ENCODE measurements around the gene NARF.

Gene NARF

DNA sequence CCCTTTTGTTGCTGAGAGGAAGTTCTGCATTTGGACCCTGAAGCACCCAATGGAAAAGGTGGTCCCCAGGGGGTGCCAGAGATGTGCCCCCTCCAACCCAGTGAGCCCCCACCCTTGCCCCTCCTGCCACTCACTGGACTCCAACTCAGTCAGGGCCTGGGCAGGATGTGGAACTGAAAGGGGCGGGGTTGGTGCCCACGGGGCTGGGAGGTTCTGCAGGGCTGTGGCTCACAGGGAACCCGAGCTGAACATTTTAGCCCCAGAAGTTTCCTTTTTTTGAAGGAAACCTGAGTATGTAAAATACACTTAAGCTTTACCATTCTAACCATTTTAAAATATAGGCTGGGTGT, 24.4 kb upstream of the NARF start:
- no peak for DNase-seq

DNA sequence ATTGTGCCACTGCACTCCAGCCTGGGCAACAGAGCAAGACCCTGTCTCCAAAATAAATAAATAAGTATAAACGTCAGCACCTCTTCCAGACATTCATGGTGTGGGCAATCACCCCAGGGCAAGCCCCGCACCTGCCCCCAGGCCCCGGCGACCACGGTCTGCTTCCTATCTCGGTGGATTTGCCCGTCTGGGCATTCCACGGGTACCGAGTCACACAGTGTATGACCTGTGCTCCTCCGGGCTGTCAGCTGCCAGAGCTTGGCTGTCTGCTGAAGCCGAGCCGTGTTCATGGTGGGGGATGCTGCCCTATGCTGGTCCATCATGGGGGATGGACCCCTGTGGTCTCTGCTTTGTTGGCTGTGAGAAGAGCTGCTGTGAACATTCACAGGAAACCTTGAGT, 23.4 kb upstream of the NARF start:
- DNase-seq, result no peak

DNA sequence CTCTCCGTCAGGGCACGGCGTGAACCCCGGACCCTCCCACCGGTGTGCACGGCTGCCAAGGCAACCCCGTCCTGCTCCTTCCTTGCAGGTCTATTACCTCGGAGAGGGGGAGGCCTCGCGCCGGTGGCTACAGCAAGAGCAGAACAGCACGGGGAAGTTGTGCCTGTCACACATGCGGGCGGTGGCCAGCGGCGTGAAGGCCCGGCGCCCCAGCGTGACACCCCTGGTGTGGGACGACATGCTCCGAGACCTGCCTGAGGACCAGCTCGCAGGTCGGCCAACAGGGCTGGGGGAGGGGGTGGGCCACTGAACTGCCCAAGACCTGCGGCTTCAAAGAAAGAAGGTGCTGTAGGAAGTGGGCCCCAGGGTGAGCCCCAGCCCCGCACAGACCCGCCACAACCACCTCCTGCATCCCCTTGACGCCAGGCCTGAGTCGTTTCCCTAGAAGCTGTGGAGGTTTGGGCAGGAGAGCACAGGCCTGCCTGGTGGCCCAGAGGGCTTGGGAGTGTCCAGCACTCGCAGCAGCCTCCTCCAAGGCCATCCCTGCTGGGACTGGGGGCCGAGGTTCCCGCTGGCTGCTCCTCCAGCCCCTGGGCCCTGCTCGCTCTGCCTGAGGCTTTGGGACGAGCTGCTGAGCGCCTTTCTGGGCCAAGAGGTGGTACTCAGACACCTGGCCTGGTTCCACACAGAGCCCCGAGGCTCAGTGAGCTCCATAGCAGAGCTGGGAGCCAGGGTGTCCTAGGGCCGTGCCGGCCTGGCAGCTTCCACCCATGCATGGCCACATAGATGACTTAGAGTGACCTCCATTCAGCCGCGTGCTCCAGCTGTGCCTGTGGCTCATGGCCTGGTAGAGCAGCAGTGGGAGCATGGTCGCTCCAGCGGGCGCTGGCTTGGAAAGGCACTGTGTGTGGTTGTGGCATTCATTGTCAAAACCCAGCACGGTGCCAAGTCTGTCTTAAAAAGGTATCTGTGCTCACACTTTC, 22.6 kb upstream of the NARF start:
- DNase-seq, result no peak

DNA sequence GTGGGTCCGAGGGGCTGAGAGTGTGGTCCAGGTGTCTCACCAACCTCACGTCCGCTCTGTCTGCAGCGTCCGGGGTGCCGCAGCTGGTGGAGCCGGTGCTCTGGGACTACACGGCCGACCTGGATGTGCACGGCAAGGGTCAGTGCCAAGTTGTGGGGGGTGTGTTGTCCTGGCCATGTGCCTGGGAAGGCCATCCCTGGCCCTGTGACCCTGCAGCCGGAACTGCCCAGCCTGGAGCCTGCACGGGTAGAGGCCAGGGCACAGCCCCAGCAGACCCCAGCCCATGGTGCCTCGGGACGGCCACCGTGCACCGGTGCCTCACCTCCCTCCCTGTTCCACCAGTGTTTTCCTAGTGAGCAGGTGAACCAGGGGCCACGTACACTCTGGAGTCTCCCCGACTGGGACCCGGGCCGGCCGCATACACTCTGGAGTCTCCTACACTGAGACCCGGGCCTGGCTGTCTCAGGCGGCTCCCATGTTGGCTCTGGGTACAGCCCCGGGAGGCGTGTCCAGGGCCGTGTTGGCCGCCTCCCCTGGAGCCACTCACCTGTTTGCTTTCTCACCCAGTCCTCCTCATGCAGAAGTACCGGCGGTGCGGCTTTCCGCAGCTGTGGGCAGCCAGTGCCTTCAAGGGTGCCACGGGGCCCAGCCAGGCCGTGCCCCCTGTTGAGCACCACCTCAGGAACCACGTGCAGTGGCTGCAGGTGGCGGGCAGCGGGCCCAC, 21.8 kb upstream of the NARF start:
- DNase-seq, result no peak

DNA sequence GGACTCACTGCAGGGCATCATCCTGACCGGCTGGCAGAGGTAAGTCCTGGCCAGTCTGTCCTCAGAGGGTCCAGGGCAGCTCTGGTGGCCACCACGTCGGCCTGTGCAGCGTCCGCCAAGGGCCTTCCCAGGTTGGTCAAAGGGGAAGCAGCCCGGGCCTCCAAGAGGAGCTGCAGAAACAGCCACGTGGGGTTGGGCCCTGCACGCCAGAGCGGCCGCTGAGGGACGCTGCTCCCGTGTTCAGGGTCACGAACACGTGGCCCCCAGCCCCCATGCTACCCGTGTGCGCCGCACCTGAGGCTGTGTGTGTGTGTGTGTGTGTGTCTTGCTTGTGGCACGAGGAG, 21.2 kb upstream of the NARF start:
- DNase-seq, result no peak

DNA sequence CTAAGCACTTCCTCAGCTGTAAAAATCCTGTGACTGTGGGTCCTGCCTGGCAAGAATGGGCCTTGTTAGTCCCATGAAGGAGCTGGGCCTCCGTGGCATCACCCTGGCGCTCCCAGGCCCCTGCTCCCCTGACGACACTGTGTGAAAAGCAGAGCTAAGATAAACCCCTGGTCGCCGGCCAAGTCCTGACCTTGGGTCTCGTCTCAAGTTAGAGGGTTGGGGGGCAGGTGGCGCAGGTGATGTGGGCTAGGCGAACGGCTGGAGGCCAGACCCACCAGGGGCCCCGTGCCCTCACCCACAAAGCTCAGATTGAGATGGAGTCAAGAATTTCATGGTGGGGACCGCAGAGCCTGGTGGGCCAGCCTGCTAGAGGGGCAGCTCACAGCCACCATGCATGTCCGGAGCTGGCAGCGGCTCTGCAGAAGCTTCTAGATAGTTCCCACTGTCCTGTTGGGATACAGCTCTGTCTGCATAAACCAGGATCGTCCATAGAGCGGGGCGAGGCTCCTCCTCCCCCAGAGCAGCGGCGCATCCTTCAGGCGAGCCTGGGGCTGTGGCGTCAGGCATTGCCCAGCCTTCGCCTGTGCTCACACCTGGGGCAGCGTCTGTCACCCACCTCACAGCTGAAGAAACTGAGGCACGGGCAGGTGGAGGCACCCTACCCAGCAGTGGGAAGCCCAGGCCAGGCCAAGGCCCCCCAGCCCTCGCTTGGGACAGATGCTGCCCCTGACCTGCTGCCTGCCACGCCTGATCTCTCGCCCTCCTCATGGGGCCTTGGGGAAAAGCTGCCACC, 19.9 kb upstream of the NARF start:
- DNase-seq, result no peak

DNA sequence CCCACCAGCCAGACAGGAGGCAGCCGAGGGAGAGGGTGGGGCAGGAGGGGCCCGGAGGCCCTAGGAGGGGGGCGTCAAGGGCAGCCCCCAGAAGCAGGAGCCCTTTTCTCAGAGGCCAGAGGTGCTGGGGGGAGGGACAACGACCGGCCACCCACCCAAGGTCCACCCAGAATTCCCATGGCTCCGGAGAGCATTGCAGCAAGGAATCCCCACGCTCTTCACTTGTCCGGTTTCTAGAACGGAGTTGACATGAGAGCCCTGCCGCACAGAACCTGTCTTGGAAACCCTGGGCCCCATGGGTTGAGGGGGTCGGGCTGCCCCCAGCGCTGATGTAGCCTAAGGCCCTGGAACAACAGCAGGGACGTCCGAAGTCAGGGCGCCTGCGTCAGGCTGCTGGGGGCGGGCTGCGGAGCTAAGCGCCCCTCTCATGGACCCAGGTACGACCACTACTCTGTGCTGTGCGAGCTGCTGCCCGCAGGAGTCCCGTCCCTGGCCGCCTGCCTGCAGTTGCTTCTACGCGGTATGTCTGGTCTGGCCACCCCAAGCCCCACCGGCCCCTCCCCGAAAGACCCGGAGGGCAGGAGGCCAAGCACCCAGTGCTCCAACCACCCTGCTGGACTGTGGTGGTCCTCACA, 19.2 kb upstream of the NARF start:
- no peak for DNase-seq

DNA sequence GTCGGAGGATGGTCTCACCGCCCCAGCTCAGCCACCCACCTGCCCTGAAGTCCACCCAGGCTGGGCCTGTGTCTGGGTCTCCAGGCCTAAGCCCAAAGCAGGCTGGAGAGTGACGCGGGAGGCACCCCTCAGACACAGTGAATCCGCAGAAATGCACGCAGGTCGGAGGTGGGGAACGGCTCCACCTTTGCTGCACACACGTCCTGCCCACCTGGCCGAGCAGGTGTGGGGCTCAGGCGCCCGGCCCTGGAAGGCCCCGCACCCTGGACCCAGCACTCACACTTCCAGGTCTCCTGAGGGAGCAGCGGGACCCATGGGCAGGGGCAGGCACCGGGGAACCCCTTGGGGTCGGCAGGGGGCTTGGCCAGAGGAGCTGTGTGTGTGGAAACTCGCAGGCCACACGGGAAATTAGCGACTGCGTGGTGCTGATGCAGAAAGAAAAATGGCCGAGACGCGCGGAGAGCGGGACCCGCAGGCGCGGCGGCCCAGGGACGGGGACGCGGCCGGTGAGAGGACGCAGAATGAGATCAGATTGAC, 18.6 kb upstream of the NARF start:
- DNase-seq, result no peak

DNA sequence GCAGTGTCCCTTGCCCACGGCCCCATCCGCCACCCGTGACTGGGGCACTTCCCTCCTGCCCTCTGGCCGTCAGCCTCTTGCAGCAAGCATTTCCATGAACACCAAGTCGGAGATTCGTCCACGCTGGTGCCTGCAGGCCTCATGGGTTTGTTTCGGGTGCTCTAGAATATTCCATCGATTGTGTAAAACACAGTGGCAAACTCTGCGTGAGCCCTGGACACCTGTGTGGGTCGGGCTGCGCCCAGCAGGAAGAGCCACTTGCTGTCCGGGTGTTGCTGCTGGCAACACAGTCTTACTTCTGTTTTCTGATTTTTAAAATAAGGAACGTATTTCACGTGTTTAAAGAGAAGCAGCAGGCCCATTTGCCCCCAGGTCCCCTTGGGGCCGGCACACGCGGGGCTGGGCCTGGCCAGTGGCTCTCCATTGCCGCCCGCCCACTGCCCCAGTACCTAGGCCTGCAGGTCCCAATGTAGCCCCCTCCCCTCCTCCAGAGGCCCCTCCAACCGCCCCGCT, 18.0 kb upstream of the NARF start:
- DNase-seq, result no peak

DNA sequence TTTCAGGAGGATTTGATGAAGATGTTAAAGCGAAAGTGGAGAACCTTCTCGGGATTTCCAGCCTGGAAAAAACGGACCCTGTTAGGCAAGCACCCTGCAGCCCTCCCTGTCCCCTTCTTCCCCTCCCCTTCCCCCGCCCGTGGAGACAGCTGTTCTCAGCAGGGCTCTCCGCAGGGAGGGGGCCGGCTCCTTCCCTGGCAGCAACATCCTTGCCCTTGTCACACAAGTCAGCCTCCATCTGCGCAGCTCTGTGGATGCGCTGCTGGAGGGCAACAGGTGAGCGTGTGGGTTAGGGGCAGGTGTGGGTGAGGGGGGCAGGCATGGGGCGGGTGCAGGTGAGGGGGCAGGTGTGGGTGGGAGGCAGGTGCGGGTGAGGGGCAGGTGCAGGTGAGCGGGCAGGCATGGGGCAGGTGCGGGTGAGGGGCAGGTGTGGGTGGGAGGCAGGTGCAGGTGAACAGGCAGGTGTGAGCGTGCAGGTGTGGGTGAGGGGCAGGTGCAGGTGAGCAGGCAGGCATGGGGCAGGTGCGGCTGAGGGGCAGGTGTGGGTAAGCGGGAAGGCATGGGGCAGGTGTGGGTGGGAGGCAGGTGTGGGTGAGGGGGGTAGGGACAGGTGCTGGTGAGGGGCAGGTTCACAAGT, 17.4 kb upstream of the NARF start:
- no peak for DNase-seq

DNA sequence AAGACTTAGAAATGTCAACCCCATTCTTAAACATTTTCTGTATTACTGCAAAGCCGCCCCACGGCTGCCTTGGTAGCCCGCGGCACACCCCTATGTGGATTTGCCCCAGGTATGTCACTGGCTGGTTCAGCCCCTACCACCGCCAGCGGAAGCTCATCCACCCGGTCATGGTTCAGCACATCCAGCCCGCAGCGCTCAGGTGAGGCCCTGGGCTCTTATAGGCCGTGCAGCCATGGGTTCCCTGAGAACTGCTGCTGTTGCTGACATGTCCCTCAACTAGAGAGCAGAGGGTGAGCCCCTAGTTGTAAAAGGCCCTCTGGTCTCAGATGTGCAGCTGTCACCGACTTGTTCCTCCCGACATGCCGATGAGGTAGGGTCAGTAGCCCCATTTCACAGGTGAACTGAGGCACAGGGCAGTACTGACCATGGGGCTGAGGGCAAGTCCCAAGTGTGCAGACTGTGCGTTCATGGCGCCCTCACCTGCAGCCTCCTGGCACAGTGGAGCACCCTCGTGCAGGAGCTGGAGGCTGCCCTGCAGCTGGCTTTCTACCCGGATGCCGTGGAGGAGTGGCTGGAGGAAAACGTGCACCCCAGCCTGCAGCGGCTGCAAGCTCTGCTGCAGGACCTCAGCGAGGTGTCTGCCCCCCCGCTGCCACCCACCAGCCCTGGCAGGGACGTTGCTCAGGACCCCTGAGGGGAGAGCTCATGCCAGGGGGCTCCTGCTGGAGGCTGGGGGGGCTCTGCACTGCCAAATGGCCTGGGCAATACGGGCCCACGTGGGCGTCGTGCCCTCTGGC, 16.7 kb upstream of the NARF start:
- DNase-seq, result no peak

DNA sequence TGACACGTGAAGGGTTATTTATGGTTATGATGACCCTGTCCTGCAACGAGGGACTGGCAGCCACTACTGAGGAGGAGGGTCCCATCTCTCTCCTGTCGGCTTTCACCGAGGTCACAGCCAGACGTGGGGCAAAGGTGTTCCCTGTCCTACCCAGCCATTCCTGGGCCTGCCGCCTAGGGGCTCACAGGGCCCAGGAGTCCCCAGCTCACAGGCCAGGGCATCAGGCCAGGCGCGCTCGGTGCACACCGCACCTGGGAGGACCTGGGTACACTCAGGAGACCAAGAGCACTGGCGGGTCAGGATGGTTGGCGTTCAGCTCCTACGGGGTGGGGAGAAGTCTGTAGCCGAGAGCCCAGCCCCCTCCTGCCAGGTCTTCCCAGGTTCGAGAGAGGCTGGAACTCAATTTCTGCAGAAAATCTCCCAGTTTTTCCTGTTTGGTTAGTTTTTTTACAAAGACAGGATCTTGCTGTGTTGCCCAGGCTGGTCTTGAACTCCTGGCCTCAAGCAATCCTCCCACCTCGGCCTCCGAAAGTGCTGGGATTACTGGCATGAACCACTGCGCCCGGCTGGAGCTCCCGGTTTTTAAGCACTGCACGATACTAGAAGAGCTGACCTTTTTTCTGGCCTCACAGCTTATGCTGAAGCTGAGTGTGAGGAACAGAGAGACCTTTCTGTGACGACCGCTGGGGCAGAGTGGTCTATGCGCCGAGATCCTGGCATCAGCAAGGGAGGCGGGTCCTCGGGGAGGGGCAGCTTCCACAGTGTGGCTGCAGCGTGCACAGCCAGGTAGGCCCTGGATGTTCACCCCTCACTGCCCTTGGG, 15.7 kb upstream of the NARF start:
- DNase-seq, result no peak

DNA sequence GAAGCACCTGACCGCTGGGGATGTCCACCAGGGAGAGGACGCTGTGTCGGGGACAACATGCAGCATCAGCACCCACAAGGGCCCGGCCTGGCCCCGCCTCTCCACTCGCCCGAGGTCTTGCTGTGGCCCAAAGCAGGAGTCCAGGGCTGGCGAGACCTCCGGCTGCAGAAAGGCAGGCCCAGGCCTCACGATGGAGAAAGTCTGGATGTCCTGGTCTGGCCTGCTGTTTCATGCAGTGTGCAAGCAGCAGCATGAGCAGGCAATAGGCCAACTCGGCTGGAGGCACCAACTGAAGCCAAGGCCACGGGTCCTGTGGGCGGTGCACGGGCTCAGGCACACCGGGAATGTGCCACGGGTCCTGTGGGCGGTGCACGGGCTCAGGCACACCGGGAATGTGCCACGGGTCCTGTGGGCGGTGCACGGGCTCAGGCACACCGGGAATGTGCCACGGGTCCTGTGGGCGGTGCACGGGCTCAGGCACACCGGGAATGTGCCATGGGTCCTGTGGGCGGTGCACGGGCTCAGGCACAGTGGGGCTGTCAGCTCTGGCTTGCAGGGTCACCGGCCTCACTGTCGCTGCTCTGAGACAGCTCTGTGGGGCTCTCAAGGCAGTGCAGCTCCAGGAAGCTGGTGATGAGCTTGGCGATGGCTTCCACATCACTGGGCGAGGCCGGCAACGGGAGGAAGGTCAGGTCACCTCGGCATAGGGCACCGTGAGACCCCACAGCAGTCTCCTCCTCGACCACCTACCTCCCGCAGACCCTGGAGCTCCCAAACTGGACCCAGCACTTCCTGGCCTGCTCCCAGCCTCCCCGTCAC, 14.9 kb upstream of the NARF start:
- no peak for DNase-seq

DNA sequence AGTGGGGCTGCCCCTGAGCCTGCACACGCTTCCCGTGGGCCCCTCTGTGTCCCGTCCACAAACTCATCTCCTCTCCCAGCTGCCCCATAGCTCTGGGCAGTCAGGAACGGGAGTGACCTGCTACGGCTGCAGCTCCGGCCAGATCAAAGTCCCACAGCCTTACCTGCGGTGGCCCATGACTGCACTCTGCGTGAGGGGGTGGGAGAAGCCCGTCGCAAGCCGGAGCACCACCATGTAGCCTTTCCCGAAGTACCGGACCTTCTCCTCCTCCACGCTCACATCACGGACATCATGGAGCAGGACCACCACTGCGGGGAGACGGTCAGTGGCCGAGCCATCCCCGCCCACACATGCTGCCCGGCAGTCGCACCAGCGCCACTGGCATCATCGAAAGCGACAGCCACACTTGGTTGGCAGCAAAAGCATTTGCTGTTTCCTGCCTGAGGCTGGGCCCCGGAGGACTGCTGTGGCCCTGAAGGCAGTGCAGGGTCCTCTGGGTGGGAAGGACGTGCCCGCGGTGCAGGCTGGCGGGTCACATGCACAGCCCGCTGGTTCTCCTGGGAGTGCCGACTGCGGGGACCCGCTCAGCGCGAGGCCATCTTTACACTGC, 14.2 kb upstream of the NARF start:
- DNase-seq, result no peak

DNA sequence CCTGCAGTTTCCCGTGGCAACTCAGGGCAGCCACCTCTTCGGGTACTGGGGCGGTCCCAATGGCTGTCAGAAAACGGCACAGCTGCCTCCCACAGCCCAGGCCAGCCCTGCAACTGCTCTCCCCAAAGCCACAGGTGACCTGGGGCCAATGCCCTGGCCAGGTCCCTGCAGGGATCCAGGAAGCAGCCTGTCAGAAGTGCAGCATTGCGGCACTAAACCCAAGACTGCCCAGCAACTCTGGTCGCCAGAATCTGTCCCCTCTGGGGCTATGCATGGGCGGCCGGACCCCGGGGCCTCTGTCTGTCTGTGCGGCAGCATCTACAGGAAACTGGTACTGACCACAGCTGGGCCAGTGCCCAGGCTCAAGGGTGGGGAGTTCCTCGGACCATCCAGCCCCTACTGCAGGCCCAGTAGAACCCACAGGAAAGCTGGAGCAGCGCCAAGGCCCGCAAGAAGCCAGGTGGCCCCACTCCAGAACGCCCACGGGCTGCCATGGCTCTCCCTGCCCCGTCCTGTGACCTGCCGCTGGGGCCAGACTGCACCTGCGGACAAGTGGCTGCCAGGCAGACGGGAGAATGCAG, 13.5 kb upstream of the NARF start:
- DNase-seq, result no peak

DNA sequence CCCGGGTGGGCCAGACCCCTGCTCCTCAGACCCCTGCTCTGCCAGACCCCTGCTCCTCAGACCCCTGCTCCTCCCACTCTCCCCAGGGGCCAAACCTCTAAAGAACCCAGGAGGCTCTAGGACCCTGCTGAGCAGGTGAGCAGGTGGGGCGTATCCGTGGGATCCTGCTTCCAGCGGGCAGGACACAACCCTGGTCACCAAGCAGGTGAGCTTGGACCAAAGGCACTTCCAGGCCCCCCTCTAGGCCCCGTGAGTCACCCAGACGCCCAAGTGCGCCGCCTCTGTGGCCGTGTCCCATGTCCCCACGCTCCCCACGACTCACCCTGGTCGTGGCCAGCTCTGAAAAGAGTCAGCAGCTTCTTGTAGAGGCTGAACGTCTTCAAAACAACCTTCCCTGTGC, 13.0 kb upstream of the NARF start:
- no peak for DNase-seq

DNA sequence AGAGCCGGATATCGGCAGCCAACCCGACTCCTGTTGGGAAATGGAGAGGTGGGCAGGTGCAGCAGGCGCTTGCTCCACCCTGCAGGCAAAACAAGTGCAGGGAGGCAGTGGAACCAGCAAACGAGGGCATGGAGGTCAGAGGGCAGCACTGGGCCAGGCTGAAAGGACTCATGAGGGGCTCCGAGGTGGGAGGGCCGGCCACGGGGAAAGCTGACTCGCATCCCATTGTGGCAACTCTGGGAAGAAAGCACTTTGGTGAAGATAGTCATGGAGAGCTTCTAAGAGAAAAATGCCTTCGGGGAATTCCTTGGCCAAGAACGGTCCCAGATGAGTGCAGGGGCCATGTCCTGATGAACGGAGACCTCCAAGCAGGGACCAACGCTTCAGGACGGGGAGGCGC, 12.4 kb upstream of the NARF start:
- DNase-seq, result no peak

DNA sequence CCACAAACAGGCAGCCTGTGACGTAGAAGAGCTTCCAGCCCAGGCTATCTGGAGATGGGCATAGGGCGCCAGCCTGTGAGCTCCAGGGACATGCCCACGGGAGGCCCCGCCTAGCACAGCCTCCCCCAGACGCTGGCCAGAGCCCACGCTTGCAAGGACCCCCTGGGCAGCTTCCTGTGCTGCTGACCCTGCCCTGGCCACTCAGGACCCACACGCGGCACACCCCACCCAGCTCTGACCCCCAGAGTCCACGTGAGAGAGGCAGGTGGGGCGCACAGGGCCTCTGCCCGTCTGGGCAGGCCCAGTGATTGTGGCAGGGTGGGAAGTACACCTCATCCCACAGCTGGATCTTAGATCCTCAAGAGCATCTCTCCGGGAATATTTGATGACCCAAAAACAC, 11.9 kb upstream of the NARF start:
- no peak for DNase-seq

Measured in fibroblast of skin of abdomen (primary cell).